Transverse colon (tissue), 4 donors: ENCODE data around the gene ANAPC7.

ENCODE experiments used
- EP300 ChIP-seq: sonication (generic); formaldehyde crosslinking; IDR thresholded peaks from one replicate; pipeline ENCODE4 v1.6.1; 2017; ENCODE audit warnings: antibody characterized with exemption, low read depth
- POLR2A ChIP-seq: fragments of 450-650 bp; IDR thresholded peaks from one replicate; pipeline ENCODE4 v1.6.1; 2016; ENCODE audit warnings: antibody characterized with exemption, mild to moderate bottlenecking, moderate library complexity
- POLR2AphosphoS5 ChIP-seq, 3 donors: sonication (generic); formaldehyde crosslinking; IDR thresholded peaks; one replicate each; pipeline ENCODE4 v1.6.1; 2016; ENCODE audit warnings: antibody characterized with exemption in 3 of 3
- TF ChIP-seq, protein P1 (sequence below), 5 experiments: fragments of 200-600 bp in 3 of 5; fragments of 450-650 bp in 2 of 5; sonication (generic) in 3 of 5; IDR thresholded peaks; 1 replicate in 2 of 5; 2 replicates in 3 of 5; pipeline ENCODE4 v1.5.1; 2016 to 2017; ENCODE audit warnings: antibody characterized with exemption in 5 of 5, inconsistent platforms in 3 of 5, mild to moderate bottlenecking in 2 of 5, moderate library complexity in 1 of 5

DNA sequence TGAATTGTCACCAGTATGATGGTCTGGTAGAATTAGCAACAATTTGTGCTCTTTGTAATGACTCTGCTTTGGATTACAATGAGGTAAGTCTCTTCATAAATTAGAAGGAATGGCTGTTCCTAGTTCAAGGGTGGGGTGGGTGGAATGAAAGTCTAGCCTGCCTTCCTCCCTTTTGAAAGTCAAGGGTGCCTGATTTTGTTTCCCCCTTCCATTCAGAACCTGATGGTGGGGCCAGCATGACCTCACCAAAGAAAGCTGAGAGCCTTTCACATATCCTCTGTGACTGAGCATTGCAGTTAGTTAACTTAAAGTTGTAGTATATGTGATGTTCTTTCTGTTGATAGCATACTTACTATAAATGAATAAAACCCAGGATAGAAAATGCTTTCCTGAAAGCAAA lies 70.3 kb downstream of the ANAPC7 start:
- TF ChIP-seq, protein P1, sequence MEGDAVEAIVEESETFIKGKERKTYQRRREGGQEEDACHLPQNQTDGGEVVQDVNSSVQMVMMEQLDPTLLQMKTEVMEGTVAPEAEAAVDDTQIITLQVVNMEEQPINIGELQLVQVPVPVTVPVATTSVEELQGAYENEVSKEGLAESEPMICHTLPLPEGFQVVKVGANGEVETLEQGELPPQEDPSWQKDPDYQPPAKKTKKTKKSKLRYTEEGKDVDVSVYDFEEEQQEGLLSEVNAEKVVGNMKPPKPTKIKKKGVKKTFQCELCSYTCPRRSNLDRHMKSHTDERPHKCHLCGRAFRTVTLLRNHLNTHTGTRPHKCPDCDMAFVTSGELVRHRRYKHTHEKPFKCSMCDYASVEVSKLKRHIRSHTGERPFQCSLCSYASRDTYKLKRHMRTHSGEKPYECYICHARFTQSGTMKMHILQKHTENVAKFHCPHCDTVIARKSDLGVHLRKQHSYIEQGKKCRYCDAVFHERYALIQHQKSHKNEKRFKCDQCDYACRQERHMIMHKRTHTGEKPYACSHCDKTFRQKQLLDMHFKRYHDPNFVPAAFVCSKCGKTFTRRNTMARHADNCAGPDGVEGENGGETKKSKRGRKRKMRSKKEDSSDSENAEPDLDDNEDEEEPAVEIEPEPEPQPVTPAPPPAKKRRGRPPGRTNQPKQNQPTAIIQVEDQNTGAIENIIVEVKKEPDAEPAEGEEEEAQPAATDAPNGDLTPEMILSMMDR (IDR thresholded peaks at IDR 0.05) = no peak
- no peak for TF ChIP-seq POLR2A
- TF ChIP-seq EP300 = no peak
- no peak for TF ChIP-seq POLR2AphosphoS5 (IDR thresholded peaks at IDR 0.05)
